HEK293T (cell line): Measurements from ENCODE around the gene ADAMTS19.

Experiments
- CTCF ChIA-PET: fragments of 350-600 bp; formaldehyde crosslinking; extraction: SDS; loops from one replicate; lab custom pipeline; 2021; ENCODE audit warnings: antibody characterized with exemption, inconsistent platforms; lab: Yijun Ruan, JAX
- POLR2A ChIA-PET: fragments of 350-600 bp; formaldehyde crosslinking; extraction: SDS; loops from one replicate; lab custom pipeline; 2020; ENCODE audit warnings: antibody characterized with exemption, inconsistent platforms; lab: Yijun Ruan, JAX
- DNase-seq: peaks from one replicate; pipeline ENCODE4 v3.0.0; 2012; ENCODE audit warnings: mixed read lengths; ENCODE audit errors: extremely low spot score
- ARNT ChIP-seq: fragments of 450-650 bp; IDR thresholded peaks from 2 replicates; pipeline ENCODE4 v1.6.1; 2017; ENCODE audit warnings: mild to moderate bottlenecking
- BHLHE40 ChIP-seq: fragments of 450-650 bp; IDR thresholded peaks from 2 replicates; pipeline ENCODE4 v1.6.1; 2016; ENCODE audit warnings: mild to moderate bottlenecking, moderate library complexity, borderline replicate concordance
- CTBP1 ChIP-seq: fragments of 450-650 bp; IDR thresholded peaks from 2 replicates; pipeline ENCODE4 v1.6.1; 2016; ENCODE audit warnings: borderline replicate concordance
- ELF4 ChIP-seq: fragments of 450-650 bp; IDR thresholded peaks from 2 replicates; pipeline ENCODE4 v1.6.1; 2017; ENCODE audit warnings: antibody characterized with exemption
- FOXA1 ChIP-seq: fragments of 450-650 bp; IDR thresholded peaks from 2 replicates; pipeline ENCODE4 v1.6.1; 2016; ENCODE audit warnings: mild to moderate bottlenecking
- FOXK2 ChIP-seq: fragments of 450-650 bp; IDR thresholded peaks from 2 replicates; pipeline ENCODE4 v1.6.1; 2016; ENCODE audit warnings: mild to moderate bottlenecking
- FOXM1 ChIP-seq: fragments of 450-650 bp; IDR thresholded peaks from 2 replicates; pipeline ENCODE4 v1.6.1; 2017; ENCODE audit warnings: mild to moderate bottlenecking, borderline replicate concordance
- HDGF ChIP-seq: fragments of 450-650 bp; IDR thresholded peaks from 2 replicates; pipeline ENCODE4 v1.6.1; 2017; ENCODE audit warnings: antibody characterized with exemption, borderline replicate concordance
- L3MBTL2 ChIP-seq: fragments of 450-650 bp; conservative IDR thresholded peaks from 2 replicates; pipeline ENCODE4 v1.6.1; 2016; ENCODE audit warnings: mild to moderate bottlenecking
- LEF1 ChIP-seq: fragments of 450-650 bp; IDR thresholded peaks from 2 replicates; pipeline ENCODE4 v1.6.1; 2017; ENCODE audit warnings: mild to moderate bottlenecking, borderline replicate concordance
- NFRKB ChIP-seq: fragments of 450-650 bp; IDR thresholded peaks from 2 replicates; pipeline ENCODE4 v1.6.1; 2016; ENCODE audit warnings: mild to moderate bottlenecking, moderate library complexity
- PKNOX1 ChIP-seq: fragments of 450-650 bp; IDR thresholded peaks from 2 replicates; pipeline ENCODE4 v1.6.1; 2016
- SP1 ChIP-seq: fragments of 450-650 bp; IDR thresholded peaks from 2 replicates; pipeline ENCODE4 v1.6.1; 2017
- SUZ12 ChIP-seq: fragments of 450-650 bp; IDR thresholded peaks from 2 replicates; pipeline ENCODE4 v1.6.1; 2016; ENCODE audit warnings: mild to moderate bottlenecking
- TARDBP ChIP-seq: fragments of 450-650 bp; IDR thresholded peaks from 2 replicates; pipeline ENCODE4 v1.6.1; 2016
- ZNF384 ChIP-seq: fragments of 450-650 bp; IDR thresholded peaks from 2 replicates; pipeline ENCODE4 v1.6.1; 2016

ADAMTS19 gene

GRCh38 chr5:129716651-129717050, 256.6 kb downstream of the ADAMTS19 start:
- DNase-seq: no peak
- TF ChIP-seq FOXK2 (no peak), CTBP1 (no peak), FOXA1 (no peak), SUZ12 (no peak)
- POLR2A ChIA-PET: no interaction called here
- CTCF ChIA-PET: no interaction called here

GRCh38 chr5:129717751-129718310, 257.7 kb downstream of the ADAMTS19 start:
- ChIA-PET POLR2A (no interaction called here), CTCF (no interaction called here)
- DNase-seq: no peak
- TF ChIP-seq LEF1 (no peak), PKNOX1 (no peak), SP1 (no peak), HDGF (no peak), ZNF384 (no peak), FOXM1 (no peak), NFRKB (no peak), BHLHE40 (no peak), CTBP1 (no peak), TARDBP (no peak), ELF4 (no peak), ARNT (no peak), FOXA1 (no peak), FOXK2 (no peak), SUZ12 (no peak), L3MBTL2 (no peak)

DNA sequence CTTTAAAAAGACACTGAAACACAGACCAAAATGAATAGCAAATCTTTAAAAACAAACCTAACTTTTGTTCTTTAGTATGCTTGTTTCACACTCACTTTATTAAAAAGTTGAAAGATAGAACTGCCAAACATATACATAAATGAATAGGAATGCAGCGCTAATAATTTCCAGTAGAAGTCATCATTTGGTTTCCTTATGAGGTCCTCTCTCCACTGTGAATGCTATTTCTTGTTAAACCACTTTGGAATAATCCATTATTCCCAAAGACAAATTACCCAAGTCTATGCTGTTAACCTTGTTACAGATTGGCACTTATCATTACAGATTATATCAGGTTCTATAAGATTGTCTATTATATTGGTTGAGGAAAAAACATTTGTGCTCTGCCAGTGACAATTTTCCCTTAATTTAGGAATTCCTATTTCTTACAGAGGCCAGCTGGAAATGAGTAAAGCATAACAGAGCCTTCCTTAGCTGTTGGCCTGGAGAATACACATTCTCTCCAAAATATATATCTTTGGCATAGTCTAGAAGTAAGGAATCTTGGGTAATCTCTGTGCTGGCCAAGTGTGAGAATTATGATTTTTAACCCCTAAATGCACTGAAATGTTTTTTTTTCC, 258.5 kb downstream of the ADAMTS19 start:
- no peak for DNase-seq
- ChIA-PET CTCF (no interaction called here), POLR2A (no interaction called here)
- no peak for TF ChIP-seq HDGF
- TF ChIP-seq ZNF384: no peak
- TF ChIP-seq NFRKB: no peak
- no peak for TF ChIP-seq LEF1
- no peak for TF ChIP-seq SP1
- TF ChIP-seq ARNT: no peak
- no peak for TF ChIP-seq CTBP1
- no peak for TF ChIP-seq FOXA1
- TF ChIP-seq BHLHE40: no peak

GRCh38 chr5:129724222-129724621, 264.1 kb downstream of the ADAMTS19 start:
- TF ChIP-seq NFRKB: no peak
- TF ChIP-seq BHLHE40: no peak
- no peak for TF ChIP-seq ARNT
- TF ChIP-seq ELF4: no peak
- TF ChIP-seq FOXA1: no peak
- TF ChIP-seq HDGF: no peak
- TF ChIP-seq SP1: no peak
- ChIA-PET POLR2A (no interaction called here), CTCF (no interaction called here)
- DNase-seq: no peak

- no peak for DNase-seq
- ChIA-PET POLR2A (no interaction called here), CTCF (no interaction called here)
- no peak for TF ChIP-seq TARDBP
- TF ChIP-seq L3MBTL2: no peak
These were observed 264.5 kb downstream of the ADAMTS19 start for GRCh38 chr5:129724647-129725046.

DNA sequence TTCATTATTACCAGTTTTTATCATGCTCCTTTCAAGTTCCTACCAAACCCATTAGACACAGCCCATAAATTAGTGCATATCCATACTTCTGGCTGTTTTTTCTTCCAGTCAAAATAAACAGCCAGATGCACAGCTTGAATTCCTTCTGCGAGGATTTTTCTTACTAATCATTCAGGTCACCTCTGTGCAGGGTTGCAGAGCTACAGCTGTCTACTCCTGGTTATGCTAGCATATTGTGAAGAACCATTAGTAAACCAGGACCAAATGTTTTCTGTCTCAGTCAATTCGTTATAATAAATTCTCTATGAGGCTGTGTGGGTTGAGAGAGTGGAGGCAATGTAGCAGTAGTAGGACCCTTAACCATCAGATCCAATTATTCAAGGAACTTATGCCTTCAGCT, 279.7 kb downstream of the ADAMTS19 start:
- ChIA-PET POLR2A (no interaction called here), CTCF (no interaction called here)
- TF ChIP-seq PKNOX1: no peak
- no peak for TF ChIP-seq FOXK2
- no peak for TF ChIP-seq HDGF
- no peak for TF ChIP-seq ELF4
- no peak for TF ChIP-seq NFRKB
- TF ChIP-seq LEF1: no peak
- DNase-seq: no peak

- ChIA-PET CTCF (no interaction called here), POLR2A (no interaction called here)
- DNase-seq: no peak
- no peak for TF ChIP-seq LEF1
- no peak for TF ChIP-seq SP1
- TF ChIP-seq ELF4: no peak
- TF ChIP-seq ZNF384: no peak
- TF ChIP-seq CTBP1: no peak
- TF ChIP-seq FOXM1: no peak
- no peak for TF ChIP-seq TARDBP
- TF ChIP-seq FOXK2: no peak
- no peak for TF ChIP-seq PKNOX1
- no peak for TF ChIP-seq HDGF
- no peak for TF ChIP-seq NFRKB
- TF ChIP-seq L3MBTL2: no peak
- no peak for TF ChIP-seq ARNT
These were observed 283.6 kb downstream of the ADAMTS19 start for GRCh38 chr5:129743541-129744187.
